ENCODE data around the gene SOS1.

DNA sequence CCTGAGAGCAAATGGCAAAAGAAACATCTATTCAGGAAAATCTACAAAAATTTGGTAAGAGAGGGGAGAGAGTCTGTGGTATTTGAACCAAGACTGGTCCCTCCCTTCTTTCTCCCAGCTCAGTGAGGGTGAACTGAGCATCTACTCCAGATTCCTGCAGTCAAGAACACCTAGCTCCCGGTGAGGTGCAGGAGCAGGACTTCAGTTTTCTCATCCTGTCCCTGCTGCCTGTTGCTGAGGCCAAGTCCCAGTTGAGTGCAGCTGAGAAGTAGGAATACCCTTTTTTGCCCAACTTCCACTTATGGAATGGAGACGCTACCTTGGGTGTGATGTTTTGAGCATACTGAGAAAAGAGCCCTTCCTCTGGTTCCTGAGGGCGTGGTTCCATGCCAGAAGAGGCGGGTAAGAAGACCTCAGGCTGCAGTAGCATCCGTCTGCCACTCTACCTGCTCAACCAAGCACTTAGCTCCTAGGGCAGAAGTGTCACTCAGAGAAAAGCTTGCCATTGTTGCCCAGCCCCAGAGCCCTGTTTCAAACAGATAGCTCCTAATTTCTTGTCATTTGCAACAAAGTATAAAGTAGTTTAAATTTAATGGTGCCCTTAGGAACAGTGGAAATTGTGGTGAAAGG lies 112.9 kb downstream of the SOS1 start:
- TF ChIP-seq CTCF (IDR thresholded peaks at IDR 0.05) (no peak), POLR2A (IDR thresholded peaks at IDR 0.05) (no peak)

All from ovary (tissue), 3 donors.